NCI-H2227 treated with DMSO at 0.1 percent for 48 hours (cell line): Measurements from ENCODE around the gene EYS.

Source experiments
- DNase-seq: peaks from one replicate; lab custom pipeline; 2025; lab: John Stamatoyannopoulos, UW

EYS gene

GRCh38 chr6:64128301-64129024 lies 1578.6 kb downstream of the EYS start:
- DNase-seq: no peak

- no peak for DNase-seq
Measured at GRCh38 chr6:64123761-64124633, 1583.0 kb downstream of the EYS start.

- no peak for DNase-seq
Measured at GRCh38 chr6:64122712-64123375, 1584.2 kb downstream of the EYS start.

- DNase-seq: no peak
Measured at GRCh38 chr6:64121011-64121565, 1585.9 kb downstream of the EYS start.

GRCh38 chr6:64113704-64114103 lies 1593.3 kb downstream of the EYS start:
- no peak for DNase-seq

- DNase-seq: no peak
Measured at GRCh38 chr6:64104051-64104450, 1603.0 kb downstream of the EYS start.

GRCh38 chr6:64103480-64103879 lies 1603.5 kb downstream of the EYS start:
- no peak for DNase-seq

GRCh38 chr6:64100702-64101303 lies 1606.2 kb downstream of the EYS start:
- DNase-seq: no peak

- no peak for DNase-seq
Measured at GRCh38 chr6:64090352-64090751, 1616.7 kb downstream of the EYS start.

- DNase-seq: no peak
Measured at GRCh38 chr6:64085126-64085525, 1621.9 kb downstream of the EYS start.

GRCh38 chr6:64084185-64084663 lies 1622.8 kb downstream of the EYS start:
- no peak for DNase-seq

- DNase-seq: no peak
Measured at GRCh38 chr6:64083261-64083660, 1623.8 kb downstream of the EYS start.

- no peak for DNase-seq
Measured at GRCh38 chr6:64081453-64081852, 1625.6 kb downstream of the EYS start.

- no peak for DNase-seq
Measured at GRCh38 chr6:64074981-64075380, 1632.0 kb downstream of the EYS start.

GRCh38 chr6:64072686-64073085 lies 1634.3 kb downstream of the EYS start:
- DNase-seq: no peak

- no peak for DNase-seq
Measured at GRCh38 chr6:64064919-64065318, 1642.1 kb downstream of the EYS start.

- no peak for DNase-seq
Measured at GRCh38 chr6:64062960-64063683, 1643.9 kb downstream of the EYS start.

- DNase-seq: no peak
Measured at GRCh38 chr6:64054861-64055260, 1652.2 kb downstream of the EYS start.

GRCh38 chr6:64050590-64050989 lies 1656.4 kb downstream of the EYS start:
- DNase-seq: no peak

GRCh38 chr6:64049736-64050135 lies 1657.3 kb downstream of the EYS start:
- DNase-seq: no peak

GRCh38 chr6:64046746-64047208 lies 1660.2 kb downstream of the EYS start:
- DNase-seq: no peak
